Amniotic stem cell (primary cell): ENCODE results near the gene TDRD3.
"Not testable (repeated sequence)": the region's sequence is repeated elsewhere in the genome, so short reads cannot be mapped to it uniquely, and the experiment has no call there.

Source experiments
- DNase-seq: peaks from one replicate; lab custom pipeline; 2025; lab: John Stamatoyannopoulos, UW

Gene TDRD3

DNA sequence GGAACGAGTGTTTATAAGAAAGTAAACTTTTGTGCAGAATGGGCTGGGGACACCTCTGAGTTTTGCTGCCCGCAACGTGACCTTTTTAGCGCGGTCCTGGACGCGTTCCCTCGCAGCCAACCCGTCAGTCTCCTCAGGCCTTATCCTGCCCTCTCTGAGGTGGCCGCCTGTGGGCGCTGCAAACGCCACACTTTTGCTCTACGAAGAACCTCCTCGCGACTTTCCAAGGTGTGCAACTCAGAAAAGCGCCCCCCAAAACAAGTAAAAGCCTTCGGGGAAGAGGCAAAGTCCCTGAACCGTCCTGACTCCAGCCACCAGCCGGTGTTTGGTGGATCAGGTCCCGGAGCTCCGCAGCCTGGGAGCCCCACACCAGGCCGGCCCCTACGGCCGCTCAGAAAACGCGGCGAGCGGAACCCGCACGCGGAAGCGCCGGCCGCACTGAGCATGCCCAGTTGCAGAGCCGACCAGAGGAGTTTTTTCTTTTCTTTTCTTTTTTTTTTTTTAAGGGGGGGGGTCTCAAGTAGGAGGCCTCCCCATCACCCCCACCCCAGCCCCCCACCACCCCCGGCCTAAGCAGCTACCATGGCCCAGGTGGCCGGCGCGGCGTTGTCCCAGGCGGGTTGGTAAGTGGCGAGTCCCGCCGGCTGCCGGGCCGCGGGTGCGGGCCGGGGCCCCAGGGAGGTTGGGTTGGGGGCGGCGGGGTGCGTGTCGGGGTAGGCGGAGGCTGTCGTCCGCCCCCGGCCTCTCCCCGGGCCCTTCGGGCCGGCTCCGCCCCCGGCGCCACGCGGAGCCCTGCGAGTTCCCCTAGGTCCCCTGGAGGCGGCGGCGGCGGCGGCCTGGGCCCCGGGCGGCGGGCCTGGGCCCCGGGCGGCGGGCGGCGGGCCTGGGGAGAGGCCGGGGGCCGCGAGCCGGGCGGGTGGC, at the start of gene TDRD3:
TDRD3 (plus strand) TSS at position 438 of the 921 bp plus-strand sequence; CDS start at position 583, 145 bp downstream.
- DNase-seq, result peak; percentile 77

DNA sequence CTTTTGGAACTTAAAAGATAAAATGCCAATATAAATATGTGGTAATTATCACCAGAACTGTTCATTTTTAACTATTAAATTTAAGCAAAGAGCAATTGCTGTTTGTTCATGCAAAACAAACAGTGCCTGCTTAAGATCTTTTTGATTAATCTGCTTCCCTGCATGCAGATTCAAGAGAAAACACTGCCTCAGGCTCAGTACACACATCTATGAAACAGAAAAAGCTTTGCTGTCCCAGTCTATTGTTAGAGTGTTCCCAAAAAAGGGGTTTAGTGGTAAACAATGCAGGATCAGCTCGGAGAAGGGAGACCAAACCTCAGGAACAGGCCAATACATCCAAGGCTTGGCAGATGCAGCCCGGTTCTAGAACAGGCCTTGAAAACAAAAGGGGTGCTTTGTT, 49.3 kb upstream of the TDRD3 start:
- DNase-seq, result no peak

DNA sequence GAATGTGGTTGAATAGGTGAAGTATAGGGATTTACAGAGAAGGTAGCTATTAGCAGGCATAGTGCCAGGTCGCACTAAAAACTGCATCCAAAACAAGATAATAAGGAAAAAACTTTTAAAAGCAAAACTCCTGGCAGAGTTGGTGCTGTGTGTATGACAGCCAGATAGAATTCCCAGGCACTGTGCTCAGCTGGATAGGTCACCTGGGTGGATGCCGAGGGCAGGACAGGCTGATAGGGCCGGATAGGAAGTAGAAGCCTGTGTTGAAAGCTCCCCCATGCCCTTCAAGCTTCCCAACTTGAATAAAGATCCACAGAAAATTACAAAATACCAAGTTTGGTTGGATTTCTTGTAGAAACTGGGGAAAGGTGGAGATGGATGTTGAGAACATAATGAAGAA, 48.9 kb upstream of the TDRD3 start:
- DNase-seq, result no peak

DNA sequence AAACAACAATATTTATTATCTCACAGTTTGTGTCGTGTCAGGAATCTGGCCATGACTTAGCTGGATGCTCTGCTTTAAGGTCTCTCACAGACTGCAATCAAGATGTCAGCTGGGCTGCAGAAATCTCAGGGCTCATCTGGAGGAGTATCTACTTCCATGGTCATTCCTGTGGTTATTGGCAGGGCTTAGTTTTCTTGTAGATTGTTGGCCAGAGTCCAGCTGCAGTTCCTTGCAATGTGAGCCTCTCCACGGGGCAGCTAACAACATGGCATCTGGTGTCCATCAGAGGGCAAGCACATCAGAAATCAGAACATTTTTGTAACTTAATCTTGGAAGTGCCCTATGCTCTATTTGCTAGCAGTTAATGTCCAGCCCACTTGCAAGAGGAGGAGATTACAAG, 45.7 kb upstream of the TDRD3 start:
- no peak for DNase-seq

DNA sequence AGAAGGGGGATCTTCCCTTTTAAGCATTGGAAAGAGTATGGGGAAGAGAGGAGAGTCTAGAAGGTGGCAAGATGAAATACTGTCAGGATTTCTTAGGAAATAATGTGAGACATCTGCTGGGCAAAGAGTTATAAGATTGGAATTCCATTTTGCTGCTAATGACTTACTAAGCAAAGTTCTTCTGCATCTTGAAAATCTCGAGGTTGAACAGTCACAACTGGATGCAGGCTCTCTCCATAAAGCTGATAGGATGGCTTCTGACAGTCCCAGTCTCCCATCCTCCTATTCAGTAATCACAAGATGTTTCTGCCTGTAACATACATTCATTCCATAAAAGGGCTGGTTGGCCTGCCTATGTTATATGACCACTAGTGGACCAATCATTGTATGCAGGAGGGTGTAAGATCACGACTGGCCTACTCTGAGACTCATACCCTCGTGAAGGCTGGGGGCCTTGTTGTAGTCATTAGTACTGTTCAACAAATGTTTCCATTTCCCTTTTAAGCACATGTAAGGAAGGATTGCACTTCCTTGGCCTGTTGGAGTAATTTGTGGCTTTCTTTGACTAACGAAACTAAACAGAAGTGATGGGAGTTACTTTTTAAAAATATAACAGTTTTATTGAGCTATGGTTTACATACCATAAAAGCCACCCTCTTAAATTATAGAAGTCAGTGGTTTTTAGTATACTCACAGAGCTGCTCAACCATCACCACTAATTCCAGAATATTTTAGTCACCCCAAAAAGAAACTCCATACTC, 45.0 kb upstream of the TDRD3 start:
- no peak for DNase-seq

DNA sequence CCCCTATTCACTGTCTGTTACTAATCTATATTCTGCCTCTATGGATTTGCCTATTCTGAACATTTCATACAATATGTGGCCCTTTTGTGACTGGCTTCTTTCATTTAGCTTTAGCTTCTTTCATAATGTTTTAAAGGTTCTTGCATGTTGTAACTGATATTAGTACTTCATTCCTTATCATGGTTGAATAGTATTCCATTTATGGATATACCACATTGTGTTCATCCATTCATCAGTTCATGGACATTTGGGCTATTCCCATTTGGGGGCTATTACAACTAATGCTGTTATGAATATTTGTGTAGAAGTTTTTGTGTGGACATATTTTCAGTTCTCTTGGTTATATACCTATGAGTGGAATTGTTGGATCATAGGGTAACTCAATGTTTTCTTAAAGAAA, 44.4 kb upstream of the TDRD3 start:
- no peak for DNase-seq

DNA sequence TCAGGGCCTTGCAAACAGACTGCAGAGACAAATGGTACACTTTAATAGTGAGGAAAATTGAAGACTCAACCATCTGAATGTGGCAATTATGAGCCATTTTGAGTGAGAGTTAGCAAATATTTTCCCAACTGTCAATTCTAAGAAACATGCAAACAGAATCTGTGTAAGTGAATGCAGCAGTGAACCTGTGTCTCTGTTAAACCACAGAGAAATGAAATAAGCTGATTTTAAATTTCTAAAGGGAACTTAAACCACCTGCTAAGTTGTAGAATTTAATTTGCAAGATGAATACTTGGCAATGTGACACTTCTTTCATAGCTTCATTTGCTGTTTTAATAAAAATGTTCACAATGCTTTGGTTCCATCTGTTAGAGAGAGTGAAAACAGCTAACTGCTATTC, 42.0 kb upstream of the TDRD3 start:
- DNase-seq, result no peak

DNA sequence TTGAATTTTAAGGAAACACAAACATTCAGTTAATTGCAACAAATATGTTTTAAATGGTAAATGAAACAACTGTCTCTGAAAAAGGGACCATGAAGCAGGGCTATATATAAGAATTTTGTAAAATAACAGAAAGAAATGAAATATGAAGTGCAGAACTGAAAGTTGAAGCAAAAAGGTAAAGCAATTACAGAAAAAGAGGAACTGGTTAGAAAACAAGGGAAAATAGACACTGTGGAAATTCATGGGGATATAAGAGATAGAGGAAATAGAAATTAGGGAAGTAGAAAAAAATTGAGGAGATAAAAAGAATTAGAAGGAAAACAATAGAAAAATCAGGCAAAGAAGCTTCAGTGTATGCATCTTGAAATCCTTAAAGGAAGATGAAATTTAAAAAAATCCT, 40.0 kb upstream of the TDRD3 start:
- DNase-seq, result no peak

DNA sequence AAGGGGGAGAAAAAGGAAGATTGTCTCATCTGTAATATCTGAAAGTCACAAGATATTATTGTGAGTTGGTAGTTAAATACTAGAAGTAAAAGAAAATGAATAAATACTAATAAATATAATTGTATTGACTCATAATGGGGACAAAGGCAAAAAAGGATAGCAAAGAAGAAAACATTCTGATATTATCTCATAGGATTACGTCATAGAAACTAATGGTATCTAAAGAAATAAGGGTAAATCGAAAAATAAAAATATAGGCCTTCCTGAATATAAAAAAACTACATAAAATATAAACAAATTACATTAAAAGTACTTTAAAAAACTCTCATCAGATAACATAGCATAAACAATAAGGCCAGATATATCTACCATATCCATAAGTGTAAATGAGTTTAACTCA, 38.6 kb upstream of the TDRD3 start:
- no peak for DNase-seq

DNA sequence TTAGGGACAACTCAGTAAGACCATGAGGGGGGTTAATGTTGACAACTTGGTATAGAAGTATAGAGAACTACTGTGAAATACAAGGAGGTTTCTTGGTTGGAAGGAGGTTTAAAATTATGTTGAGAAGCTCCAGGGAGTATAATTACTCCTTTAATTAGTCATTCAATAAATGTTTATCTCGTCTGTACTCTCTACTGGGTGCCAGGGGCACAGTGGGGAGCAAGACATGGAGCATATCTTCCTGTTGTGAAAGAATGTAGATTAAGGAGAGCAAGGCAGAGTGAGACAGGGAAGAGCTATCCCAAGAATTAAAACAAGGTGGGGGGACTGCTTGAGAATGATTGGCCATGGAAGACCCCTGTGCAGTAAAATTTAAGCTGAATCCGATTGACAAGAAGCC, 33.7 kb upstream of the TDRD3 start:
- no peak for DNase-seq

DNA sequence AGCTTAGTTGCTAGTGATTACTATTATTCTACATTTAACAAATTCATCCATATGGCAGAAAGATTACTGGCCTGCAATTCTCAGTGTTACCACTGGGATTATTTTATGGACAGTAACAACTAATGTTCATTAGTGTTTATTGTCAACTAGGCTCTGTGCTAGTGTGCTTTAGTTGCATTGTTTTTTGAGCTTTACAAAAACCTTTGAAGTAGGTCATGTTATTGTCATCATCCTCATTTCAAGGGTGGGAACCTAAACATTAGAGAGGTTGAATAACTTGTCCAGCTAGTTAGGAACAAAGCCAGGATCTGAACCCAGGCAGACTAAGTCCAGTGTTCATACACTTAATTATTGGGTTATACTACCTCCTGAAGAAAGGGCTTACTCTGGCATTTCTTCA, 27.8 kb upstream of the TDRD3 start:
- no peak for DNase-seq

DNA sequence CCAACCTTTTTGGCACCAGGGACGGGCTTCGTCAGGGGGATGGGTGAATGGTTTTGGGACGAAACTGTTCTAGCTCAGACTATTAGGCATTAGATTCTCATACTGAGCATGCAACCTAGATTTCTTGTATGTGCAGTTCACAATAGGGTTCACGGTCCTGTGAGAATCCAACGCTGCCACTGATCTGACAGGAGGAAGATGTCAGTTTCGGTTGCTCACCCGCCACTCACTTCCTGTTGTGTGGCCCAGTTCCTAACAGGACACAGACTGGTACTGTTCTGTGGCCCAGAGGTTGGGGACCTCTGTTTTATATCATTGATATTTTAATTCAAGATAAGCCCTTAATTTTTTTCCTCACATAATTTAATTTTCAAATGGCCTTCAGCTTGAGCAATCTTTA, 26.7 kb upstream of the TDRD3 start:
- DNase-seq, result no peak

DNA sequence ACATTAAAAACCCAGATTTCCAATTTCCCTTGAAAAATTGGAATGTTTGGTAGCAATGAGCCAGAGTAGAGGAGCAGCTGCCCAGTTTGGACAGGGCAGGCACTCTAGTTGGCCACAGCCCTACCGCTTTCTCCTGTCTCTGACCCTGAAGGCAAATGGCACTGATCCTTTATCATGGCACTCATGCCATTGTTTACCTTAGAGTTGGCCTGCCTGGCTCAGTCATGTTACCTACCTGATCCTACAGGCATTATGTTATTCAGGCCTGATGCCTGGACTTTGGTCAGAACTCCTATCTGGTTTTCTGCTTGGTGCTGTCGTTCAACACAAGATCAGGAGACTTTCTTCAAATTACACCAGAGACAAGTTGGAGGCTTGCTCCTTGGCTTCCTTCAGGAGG, 24.9 kb upstream of the TDRD3 start:
- no peak for DNase-seq

DNA sequence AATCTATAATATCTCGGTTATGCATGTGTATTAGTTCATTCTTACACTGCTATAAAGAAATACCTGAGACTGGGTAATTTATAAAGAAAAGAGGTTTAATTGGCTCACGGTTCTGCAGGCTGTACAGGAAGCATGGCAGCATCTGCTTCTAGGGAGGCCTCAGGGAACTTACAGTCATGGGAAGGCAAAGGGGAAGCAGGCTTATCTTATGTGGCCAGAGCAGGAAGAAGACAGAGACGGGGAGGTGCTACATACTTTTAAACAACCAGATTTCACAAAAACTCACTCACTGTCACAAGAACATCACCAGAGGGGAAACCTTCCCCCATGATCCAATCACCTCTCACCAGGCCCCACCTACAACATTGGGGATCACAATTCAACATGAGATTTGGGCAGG, 17.7 kb upstream of the TDRD3 start:
- DNase-seq, result not testable (repeated sequence)

DNA sequence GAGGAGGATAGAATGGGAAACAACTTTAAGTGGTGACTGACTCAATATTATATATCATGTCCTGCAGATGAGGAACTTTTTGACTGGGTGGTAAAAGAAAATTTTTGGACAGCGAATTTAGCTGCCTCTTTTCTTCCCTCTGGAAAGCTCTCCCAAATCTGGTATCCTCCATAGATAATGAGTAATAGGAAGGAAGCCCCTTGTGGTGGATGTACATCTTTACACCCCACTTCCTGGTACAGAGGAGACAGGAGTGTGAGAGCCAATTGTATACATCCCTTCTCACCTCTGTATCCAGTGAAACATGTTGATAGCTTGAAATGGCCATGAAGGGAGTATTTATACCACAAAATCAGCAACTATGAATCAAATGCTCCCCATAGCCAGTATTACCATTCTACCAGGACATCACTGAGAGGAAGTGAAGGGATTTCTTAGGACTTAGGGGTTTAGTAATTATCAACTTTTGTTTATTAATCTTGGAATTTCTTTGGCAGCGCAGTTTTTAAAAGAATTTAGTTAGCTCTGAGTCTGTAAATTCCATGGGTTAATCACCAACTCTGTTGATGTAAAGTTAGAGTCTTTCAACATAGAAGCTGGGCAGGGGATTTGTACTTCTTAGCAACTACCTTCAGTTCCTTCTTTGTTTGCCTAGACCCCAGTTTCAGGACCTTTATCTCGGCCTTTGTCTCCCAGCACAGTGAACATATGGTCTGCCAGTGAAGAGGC, 17.0 kb upstream of the TDRD3 start:
- no peak for DNase-seq

DNA sequence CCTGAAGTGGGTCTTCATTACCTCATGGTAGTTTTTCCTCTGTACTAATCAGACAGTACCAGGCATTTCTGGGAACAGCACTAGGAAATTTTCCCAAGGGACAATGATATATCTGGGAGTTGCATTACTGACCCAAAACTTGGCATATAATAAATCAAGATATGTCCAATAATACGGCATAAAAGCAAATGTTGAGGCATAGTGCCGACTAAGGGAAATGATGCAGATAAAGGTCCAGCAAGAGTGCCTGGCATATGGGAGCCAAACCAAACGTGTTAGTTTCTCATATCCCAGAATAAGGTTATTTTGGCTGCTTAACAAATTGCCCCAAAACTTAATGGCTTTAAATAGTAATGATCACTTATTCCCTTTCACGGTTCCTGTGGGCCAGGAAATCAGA, 12.1 kb upstream of the TDRD3 start:
- DNase-seq, result no peak

DNA sequence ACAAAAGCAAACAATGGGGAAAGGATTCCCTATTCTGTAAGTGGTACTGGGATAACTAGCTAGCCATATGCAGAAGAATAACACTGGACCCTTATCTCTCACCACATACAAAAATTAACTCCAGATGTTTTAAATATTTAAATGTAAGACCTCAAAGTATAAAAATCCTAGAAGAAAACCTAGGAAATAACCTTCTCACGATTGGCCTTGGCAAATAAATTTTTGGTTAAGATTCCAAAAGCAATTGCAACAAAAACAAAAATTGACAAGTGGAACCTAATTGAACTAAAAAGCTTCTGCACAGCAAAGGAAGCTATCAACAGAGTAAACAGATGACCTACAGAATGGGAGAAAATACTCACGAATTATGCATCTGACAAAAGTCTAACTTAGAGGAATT, 10.8 kb upstream of the TDRD3 start:
- DNase-seq, result no peak

DNA sequence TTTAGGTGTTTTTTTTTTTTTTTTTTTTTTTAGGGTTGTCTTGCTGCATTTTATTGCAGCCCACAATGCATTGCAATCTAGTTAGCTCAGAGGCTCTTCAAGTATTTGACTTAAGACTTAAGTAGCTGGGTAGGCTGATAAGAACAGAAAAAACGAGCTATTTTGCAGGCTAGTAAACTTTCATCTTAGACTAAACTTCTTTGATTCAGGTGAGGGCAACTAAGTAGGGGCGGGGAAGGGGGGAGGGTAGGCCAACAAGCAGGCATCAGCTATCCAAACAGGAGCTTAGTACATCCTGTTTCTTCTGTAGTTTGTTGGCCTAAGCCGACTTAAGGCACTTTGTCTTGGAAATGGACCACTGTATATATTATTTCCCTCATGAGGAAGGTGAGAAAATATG, 4.9 kb upstream of the TDRD3 start:
- no peak for DNase-seq

DNA sequence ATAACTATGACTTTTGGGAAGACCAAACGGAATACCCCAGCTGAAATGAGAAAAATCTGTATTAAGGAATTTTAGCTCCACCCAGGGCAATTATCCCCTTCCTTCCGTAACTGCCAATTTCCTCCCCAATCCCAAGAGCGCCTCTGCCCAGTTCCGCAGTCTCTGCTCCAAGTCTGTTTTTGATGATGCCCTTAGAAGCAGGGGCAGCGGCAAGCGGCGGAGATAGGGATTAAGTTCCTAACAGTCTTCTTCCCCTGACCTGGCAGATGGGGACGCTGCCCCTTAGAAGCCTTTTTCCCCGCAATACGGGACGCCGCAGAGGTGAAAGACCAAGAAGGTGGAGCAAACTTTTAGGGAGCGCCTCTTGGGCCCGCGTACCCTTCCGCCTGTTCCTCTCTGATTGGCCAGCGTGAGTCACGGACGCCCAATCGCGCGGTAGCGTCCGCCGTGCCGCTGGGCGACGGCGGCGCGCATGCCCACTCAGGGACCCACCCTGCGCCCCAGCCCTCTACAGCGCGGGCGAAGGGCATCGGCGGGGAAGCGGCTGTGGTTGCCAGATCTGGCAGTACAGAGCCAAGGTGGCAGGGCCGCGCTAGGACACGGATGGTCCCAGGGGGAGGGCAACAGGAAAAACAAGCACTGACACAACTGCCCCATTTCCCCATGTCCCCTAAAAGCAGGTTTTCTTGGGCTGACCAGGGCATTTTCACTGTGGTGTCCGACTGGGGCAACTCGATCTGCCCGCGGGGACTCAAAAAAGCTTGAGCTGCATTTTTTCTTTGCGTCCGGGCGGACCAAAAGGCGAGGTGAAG, 843 bp upstream of the TDRD3 start:
- peak; percentile 78 for DNase-seq

DNA sequence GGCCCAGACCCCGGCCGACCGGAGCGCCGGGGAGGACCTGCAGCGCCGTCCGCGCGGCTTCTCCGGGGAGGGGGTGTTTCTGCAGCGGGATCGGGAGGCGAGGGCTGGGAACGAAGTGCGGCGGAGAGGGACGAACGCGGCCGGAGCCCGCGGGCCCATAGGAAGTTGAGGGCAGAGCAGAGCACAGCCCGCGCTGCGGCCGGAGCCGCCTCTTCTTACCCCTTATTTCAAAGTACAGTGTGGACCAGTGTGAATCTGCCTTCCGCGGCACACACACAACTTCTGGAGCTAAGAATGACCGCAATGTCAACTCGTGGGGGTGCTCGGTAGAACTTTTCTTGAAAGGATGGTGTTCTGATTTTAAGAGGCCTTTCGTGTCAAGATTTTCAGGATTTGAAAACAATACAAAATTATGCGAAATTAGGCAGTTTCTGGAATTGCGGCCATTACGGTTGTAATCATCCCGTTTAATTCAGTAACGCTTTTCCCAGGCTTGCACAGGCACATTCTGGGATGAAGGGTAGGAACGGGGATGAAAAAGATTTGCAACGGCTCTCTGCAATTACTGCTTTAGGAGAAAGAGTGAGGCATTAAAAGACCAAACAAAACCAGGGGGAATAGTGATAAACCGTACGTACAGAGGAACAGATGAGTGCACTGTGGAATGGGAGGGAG, 821 bp downstream of the TDRD3 start:
- DNase-seq, result peak; percentile 69

DNA sequence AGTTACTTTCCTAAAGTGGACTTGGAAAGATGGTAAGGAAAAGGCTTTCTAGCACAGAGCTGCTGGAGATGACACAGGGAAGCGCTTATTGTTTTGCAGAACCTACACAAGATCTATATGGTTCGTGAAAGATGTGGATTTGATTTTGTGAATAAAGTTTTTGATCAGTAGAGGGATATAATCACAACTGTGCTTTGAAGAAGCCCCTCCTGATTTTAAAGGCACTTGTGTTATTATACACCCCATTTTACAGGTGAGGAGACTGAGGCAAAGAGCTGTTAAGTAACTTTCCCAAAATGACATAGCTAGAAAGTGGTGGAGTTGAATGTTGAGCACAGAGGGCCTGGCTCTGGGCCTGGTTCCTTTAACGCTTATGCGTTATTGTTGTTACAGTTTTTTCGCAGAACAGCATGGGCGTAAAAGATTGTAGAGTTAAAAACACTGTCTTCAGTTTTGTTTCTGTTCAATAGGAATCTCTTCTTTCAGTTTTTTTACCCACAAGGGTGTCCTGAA, 1.4 kb downstream of the TDRD3 start:
- no peak for DNase-seq
